ENCODE results near the gene RUVBL2. TPM values are rescaled to one million over a fixed set of nuclear protein-coding genes. Genes with fewer than 3 reads are reported as not detected.
"Not testable (repeated sequence)": the region's sequence is repeated elsewhere in the genome, so short reads cannot be mapped to it uniquely, and the experiment has no call there.

The RUVBL2 gene
- total RNA-seq, 1 experiment from 2014 or later = 165 TPM

GRCh38 chr19:49031642-49032301 lies 38.1 kb downstream of the RUVBL2 start, which contains the start of gene CGB2:
CGB2 (plus strand) TSS chr19:49031890; CDS start chr19:49032096, 206 bp downstream.
- H3K27me3 ChIP-seq (replicated peaks; ENCODE audit: control insufficient read depth, insufficient read depth, low read length); H3K36me3 Mint-ChIP-seq (ENCODE audit: insufficient read depth, unreplicated experiment); H3K27me3 Mint-ChIP-seq (ENCODE audit: insufficient read depth, unreplicated experiment); H3K36me3 ChIP-seq (ENCODE audit: control insufficient read depth, insufficient read depth, low read length); H3K9me3 ChIP-seq; H3K4me1 ChIP-seq; H3K9me3 Mint-ChIP-seq (ENCODE audit: unreplicated experiment); BruUV-seq (replicated peaks); POLR2A ChIA-PET; H3K4me1 Mint-ChIP-seq (ENCODE audit: low read depth, unreplicated experiment); CTCF ChIA-PET; H3K4me3 ChIP-seq (ENCODE audit: low read depth, low read length); intact Hi-C loops (cut with micrococcal nuclease; ENCODE audit: unreplicated experiment): not testable (repeated sequence)
- DNase-seq = peak; percentile 74 to 80
- Mint-ChIP-seq H3K27ac (ENCODE audit: unreplicated experiment) (peak within 1 kb of the TSS; percentile 55), H3K4me3 (ENCODE audit: unreplicated experiment) (peak within 1 kb of the TSS; percentile 36)
- TF ChIP-seq, protein P1, sequence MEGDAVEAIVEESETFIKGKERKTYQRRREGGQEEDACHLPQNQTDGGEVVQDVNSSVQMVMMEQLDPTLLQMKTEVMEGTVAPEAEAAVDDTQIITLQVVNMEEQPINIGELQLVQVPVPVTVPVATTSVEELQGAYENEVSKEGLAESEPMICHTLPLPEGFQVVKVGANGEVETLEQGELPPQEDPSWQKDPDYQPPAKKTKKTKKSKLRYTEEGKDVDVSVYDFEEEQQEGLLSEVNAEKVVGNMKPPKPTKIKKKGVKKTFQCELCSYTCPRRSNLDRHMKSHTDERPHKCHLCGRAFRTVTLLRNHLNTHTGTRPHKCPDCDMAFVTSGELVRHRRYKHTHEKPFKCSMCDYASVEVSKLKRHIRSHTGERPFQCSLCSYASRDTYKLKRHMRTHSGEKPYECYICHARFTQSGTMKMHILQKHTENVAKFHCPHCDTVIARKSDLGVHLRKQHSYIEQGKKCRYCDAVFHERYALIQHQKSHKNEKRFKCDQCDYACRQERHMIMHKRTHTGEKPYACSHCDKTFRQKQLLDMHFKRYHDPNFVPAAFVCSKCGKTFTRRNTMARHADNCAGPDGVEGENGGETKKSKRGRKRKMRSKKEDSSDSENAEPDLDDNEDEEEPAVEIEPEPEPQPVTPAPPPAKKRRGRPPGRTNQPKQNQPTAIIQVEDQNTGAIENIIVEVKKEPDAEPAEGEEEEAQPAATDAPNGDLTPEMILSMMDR (IDR thresholded peaks at IDR 0.05; ENCODE audit: insufficient read depth in 1 of 2, low read depth in 1 of 2, low read length in 1 of 2, severe bottlenecking in 1 of 2, unreplicated experiment in 1 of 2) = peak; percentile 32 to 77

- H3K27me3 ChIP-seq (replicated peaks; ENCODE audit: control insufficient read depth, insufficient read depth, low read length); H3K36me3 Mint-ChIP-seq (ENCODE audit: insufficient read depth, unreplicated experiment); H3K27ac Mint-ChIP-seq (ENCODE audit: unreplicated experiment); H3K4me1 Mint-ChIP-seq (ENCODE audit: low read depth, unreplicated experiment); BruUV-seq (replicated peaks); H3K36me3 ChIP-seq (ENCODE audit: control insufficient read depth, insufficient read depth, low read length); H3K27me3 Mint-ChIP-seq (ENCODE audit: insufficient read depth, unreplicated experiment); CTCF ChIA-PET; H3K4me1 ChIP-seq; POLR2A ChIA-PET; H3K9me3 Mint-ChIP-seq (ENCODE audit: unreplicated experiment); intact Hi-C loops (cut with micrococcal nuclease; ENCODE audit: unreplicated experiment); H3K4me3 Mint-ChIP-seq (ENCODE audit: unreplicated experiment); H3K4me3 ChIP-seq (ENCODE audit: low read depth, low read length); H3K9me3 ChIP-seq: not testable (repeated sequence)
- peak; percentile 73 to 74 for DNase-seq
- TF ChIP-seq, protein P1 (IDR thresholded peaks at IDR 0.05; ENCODE audit: insufficient read depth in 1 of 2, low read depth in 1 of 2, low read length in 1 of 2, severe bottlenecking in 1 of 2, unreplicated experiment in 1 of 2) = peak; percentile 53 to 85
These were observed 43.1 kb downstream of the RUVBL2 start, which contains the start of gene CGB1 for GRCh38 chr19:49036815-49037214. CGB1 (minus strand) TSS chr19:49036895; CDS start chr19:49036711, 184 bp downstream.

GRCh38 chr19:49038111-49038510 lies 44.4 kb downstream of the RUVBL2 start:
- H3K4me3 ChIP-seq (ENCODE audit: low read depth, low read length); H3K4me1 ChIP-seq; H3K4me3 Mint-ChIP-seq (ENCODE audit: unreplicated experiment); H3K27ac Mint-ChIP-seq (ENCODE audit: unreplicated experiment); CTCF ChIA-PET; H3K36me3 Mint-ChIP-seq (ENCODE audit: insufficient read depth, unreplicated experiment); DNase-seq; BruUV-seq (replicated peaks); H3K27me3 ChIP-seq (replicated peaks; ENCODE audit: control insufficient read depth, insufficient read depth, low read length); H3K27me3 Mint-ChIP-seq (ENCODE audit: insufficient read depth, unreplicated experiment); POLR2A ChIA-PET; intact Hi-C loops (cut with micrococcal nuclease; ENCODE audit: unreplicated experiment); H3K9me3 ChIP-seq; H3K36me3 ChIP-seq (ENCODE audit: control insufficient read depth, insufficient read depth, low read length); H3K9me3 Mint-ChIP-seq (ENCODE audit: unreplicated experiment); H3K4me1 Mint-ChIP-seq (ENCODE audit: low read depth, unreplicated experiment): not testable (repeated sequence)

GRCh38 chr19:49038557-49039276 lies 45.0 kb downstream of the RUVBL2 start:
- H3K4me1 Mint-ChIP-seq (ENCODE audit: low read depth, unreplicated experiment); H3K9me3 Mint-ChIP-seq (ENCODE audit: unreplicated experiment); DNase-seq; H3K27ac Mint-ChIP-seq (ENCODE audit: unreplicated experiment); H3K36me3 Mint-ChIP-seq (ENCODE audit: insufficient read depth, unreplicated experiment); H3K4me3 Mint-ChIP-seq (ENCODE audit: unreplicated experiment); H3K9me3 ChIP-seq; H3K4me3 ChIP-seq (ENCODE audit: low read depth, low read length); H3K27me3 Mint-ChIP-seq (ENCODE audit: insufficient read depth, unreplicated experiment); intact Hi-C loops (cut with micrococcal nuclease; ENCODE audit: unreplicated experiment); H3K27me3 ChIP-seq (replicated peaks; ENCODE audit: control insufficient read depth, insufficient read depth, low read length); H3K4me1 ChIP-seq; H3K36me3 ChIP-seq (ENCODE audit: control insufficient read depth, insufficient read depth, low read length); BruUV-seq (replicated peaks): not testable (repeated sequence)
- ChIA-PET CTCF (interaction anchor here (0.8 kb wide), 1 partner anchor 59 kb away, joined by 3 read pairs; no protein-coding TSS in a partner anchor), POLR2A (interaction anchor here (0.6 kb wide), 1 partner anchor 39 kb away, joined by 3 read pairs; no protein-coding TSS in a partner anchor)

DNA sequence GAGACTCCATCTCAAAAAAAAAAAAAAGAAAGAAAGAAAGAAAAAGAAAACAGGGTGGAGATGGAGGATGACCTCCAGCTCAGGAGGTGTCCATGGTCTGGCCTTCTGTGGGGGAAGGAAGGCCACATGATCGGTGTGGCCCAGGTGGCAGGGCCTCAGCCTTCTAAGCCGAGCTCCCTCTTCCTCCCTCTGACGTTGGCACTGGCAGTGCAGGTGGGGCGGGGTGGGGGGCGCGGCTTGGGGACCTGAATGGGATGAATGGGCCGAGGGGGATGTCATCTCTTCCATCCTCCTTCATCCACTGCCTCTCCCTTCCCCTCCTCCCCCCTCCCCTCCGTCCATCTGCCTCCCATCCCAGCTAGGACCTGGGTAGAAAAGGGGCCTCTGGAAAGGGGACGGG lies 46.0 kb downstream of the RUVBL2 start:
- H3K27me3 Mint-ChIP-seq (ENCODE audit: insufficient read depth, unreplicated experiment); H3K4me3 ChIP-seq (ENCODE audit: low read depth, low read length); H3K27me3 ChIP-seq (replicated peaks; ENCODE audit: control insufficient read depth, insufficient read depth, low read length); DNase-seq; H3K4me3 Mint-ChIP-seq (ENCODE audit: unreplicated experiment); H3K27ac Mint-ChIP-seq (ENCODE audit: unreplicated experiment); H3K4me1 ChIP-seq; H3K4me1 Mint-ChIP-seq (ENCODE audit: low read depth, unreplicated experiment); H3K9me3 Mint-ChIP-seq (ENCODE audit: unreplicated experiment); H3K9me3 ChIP-seq; intact Hi-C loops (cut with micrococcal nuclease; ENCODE audit: unreplicated experiment); H3K36me3 ChIP-seq (ENCODE audit: control insufficient read depth, insufficient read depth, low read length); H3K36me3 Mint-ChIP-seq (ENCODE audit: insufficient read depth, unreplicated experiment); BruUV-seq (replicated peaks): not testable (repeated sequence)
- POLR2A ChIA-PET = interaction anchor here (0.6 kb wide), 1 partner anchor 40 kb away, joined by 3 read pairs; no protein-coding TSS in a partner anchor
- CTCF ChIA-PET = interaction anchor here (0.8 kb wide), 1 partner anchor 58 kb away, joined by 3 read pairs; no protein-coding TSS in a partner anchor

All from Caco-2 (cell line).